H1 (cell line): ENCODE data around the gene SLC25A21. TPM values are rescaled to one million over a fixed set of nuclear protein-coding genes. Genes with fewer than 3 reads are reported as not detected.

Experiments used
- CTCF ChIA-PET: fragments of 300-600 bp; sonication (Branson Sonifier 250); formaldehyde crosslinking; loops from one replicate; lab custom pipeline; 2021; ENCODE audit not compliant: partially characterized antibody; lab: Charles Lee
- POLR2A ChIA-PET: fragments of 300-600 bp; sonication (Branson Sonifier 250); formaldehyde crosslinking; loops from one replicate; lab custom pipeline; 2021; ENCODE audit warnings: inconsistent platforms; ENCODE audit not compliant: partially characterized antibody; lab: Charles Lee
- DNase-seq, 2 experiments: peaks; one replicate each; pipeline versions ENCODE4 v3.0.0 to v3.0.0-alpha.2; 2010 to 2022; ENCODE audit warnings: low spot score in 2 of 2, low read depth in 1 of 2, mixed read lengths in 1 of 2
- FAIRE-seq: peaks from 2 replicates; lab custom pipeline; 2011; peaks lifted over from hg19 to GRCh38; lab: Jason Lieb, UNC
- H2AFZ ChIP-seq: 2 replicates; pipeline ENCODE4 v1.8.1; 2012; ENCODE audit warnings: low read length, inconsistent platforms
- H2AK5ac ChIP-seq: 2 replicates; pipeline ENCODE4 v1.6.1; 2013; ENCODE audit warnings: low read depth, low read length
- H2BK120ac ChIP-seq: replicated peaks from 2 replicates; pipeline ENCODE3; 2013; ENCODE audit warnings: low read depth, low read length, inconsistent platforms
- H2BK12ac ChIP-seq: 2 replicates; pipeline ENCODE4 v1.6.1; 2013; ENCODE audit warnings: low read depth, low read length
- H2BK15ac ChIP-seq: 2 replicates; pipeline ENCODE4 v1.6.1; 2013; ENCODE audit warnings: low read length
- H2BK20ac ChIP-seq: 2 replicates; pipeline ENCODE4 v1.6.1; 2013; ENCODE audit warnings: low read length
- H2BK5ac ChIP-seq: 2 replicates; pipeline ENCODE4 v1.6.1; 2013; ENCODE audit warnings: low read depth, low read length
- H3K14ac ChIP-seq: 2 replicates; pipeline ENCODE4 v1.6.1; 2013; ENCODE audit warnings: inconsistent platforms; ENCODE audit not compliant: insufficient read length
- H3K18ac ChIP-seq: 2 replicates; pipeline ENCODE4 v1.6.1; 2013; ENCODE audit warnings: low read length; ENCODE audit errors: extremely low read depth
- H3K23ac ChIP-seq: 2 replicates; pipeline ENCODE4 v1.6.1; 2013; ENCODE audit warnings: inconsistent platforms; ENCODE audit not compliant: insufficient read length
- H3K23me2 ChIP-seq: 2 replicates; pipeline ENCODE4 v1.6.1; 2013; ENCODE audit warnings: low read depth, low read length
- H3K27ac ChIP-seq: 2 replicates; pipeline ENCODE4 v1.6.1; 2011; ENCODE audit warnings: low read depth, low read length, inconsistent platforms
- H3K27me3 ChIP-seq, 4 experiments: replicated peaks in 1 of 4; 1 replicate in 1 of 4; 2 replicates in 3 of 4; pipeline versions ENCODE4 v1.6.1 to v1.8.1; 2011 to 2013; ENCODE audit warnings: low read length in 3 of 4, mild to moderate bottlenecking in 3 of 4, inconsistent platforms in 2 of 4, mixed read lengths in 2 of 4, moderate library complexity in 1 of 4; ENCODE audit not compliant: control insufficient read depth in 3 of 4, insufficient read depth in 3 of 4; ENCODE audit errors: extremely low read depth in 1 of 4
- H3K36me3 ChIP-seq, 4 experiments: 2 replicates each; pipeline versions ENCODE4 v1.6.1 to v1.8.1; 2011 to 2013; ENCODE audit warnings: mild to moderate bottlenecking in 4 of 4, low read length in 3 of 4, moderate library complexity in 2 of 4, control low read depth in 1 of 4, inconsistent platforms in 1 of 4; ENCODE audit not compliant: insufficient read depth in 4 of 4, control insufficient read depth in 2 of 4
- H3K4ac ChIP-seq: replicated peaks from 2 replicates; pipeline ENCODE3; 2013; ENCODE audit warnings: low read length, low read depth, mixed read lengths, inconsistent platforms; ENCODE audit not compliant: insufficient read length
- H3K4me1 ChIP-seq, 4 experiments: replicated peaks in 1 of 4; 1 replicate in 1 of 4; 2 replicates in 3 of 4; pipeline versions ENCODE4 v1.6.1 to v1.8.1; 2011 to 2013; ENCODE audit warnings: low read length in 3 of 4, inconsistent platforms in 2 of 4, mixed read lengths in 1 of 4; ENCODE audit not compliant: insufficient read depth in 4 of 4, control insufficient read depth in 3 of 4
- H3K4me2 ChIP-seq, 2 experiments: 2 replicates each; pipeline versions ENCODE4 v1.6.1 to v1.8.1; 2011 to 2013; ENCODE audit warnings: low read depth in 2 of 2, low read length in 2 of 2, control low read depth in 1 of 2, inconsistent platforms in 1 of 2, mild to moderate bottlenecking in 1 of 2; ENCODE audit not compliant: insufficient read depth in 1 of 2
- H3K4me3 ChIP-seq, 4 experiments: fragments of 200-600, 300-600 bp in 1 of 4; sonication (generic), shearing (Covaris generic), sonication (Bioruptor Twin) in 1 of 4; 2 replicates each; pipeline versions ENCODE4 v1.5.1 to v1.8.1; 2011 to 2016; ENCODE audit warnings: low read length in 4 of 4, low read depth in 3 of 4, control low read depth in 2 of 4, inconsistent platforms in 2 of 4, mild to moderate bottlenecking in 2 of 4, mixed read lengths in 1 of 4, moderate library complexity in 1 of 4; ENCODE audit not compliant: insufficient read depth in 2 of 4; ENCODE audit errors: extremely low read depth in 1 of 4
- H3K56ac ChIP-seq: replicated peaks from 2 replicates; pipeline ENCODE3; 2013; ENCODE audit warnings: low read depth, mild to moderate bottlenecking, mixed read lengths, low read length, inconsistent platforms; ENCODE audit not compliant: insufficient read length
- H3K79me1 ChIP-seq: 2 replicates; pipeline ENCODE4 v1.6.1; 2013; ENCODE audit warnings: low read depth, low read length, control low read depth
- H3K79me2 ChIP-seq, 2 experiments: 2 replicates each; pipeline versions ENCODE4 v1.6.1 to v1.8.1; 2012 to 2013; ENCODE audit warnings: low read length in 2 of 2, mild to moderate bottlenecking in 2 of 2, inconsistent platforms in 1 of 2; ENCODE audit not compliant: insufficient read depth in 2 of 2, control insufficient read depth in 1 of 2
- H3K9ac ChIP-seq, 4 experiments: replicated peaks in 1 of 4; 1 replicate in 1 of 4; 2 replicates in 3 of 4; pipeline versions ENCODE4 v1.6.1 to v1.8.1; 2011 to 2013; ENCODE audit warnings: low read depth in 3 of 4, low read length in 3 of 4, control low read depth in 2 of 4, mild to moderate bottlenecking in 2 of 4, moderate library complexity in 2 of 4, inconsistent platforms in 1 of 4; ENCODE audit errors: extremely low read depth in 1 of 4
- H3K9me3 ChIP-seq, 2 experiments: 2 replicates each; pipeline versions ENCODE4 v1.6.1 to v1.8.1; 2012 to 2013; ENCODE audit warnings: mild to moderate bottlenecking in 2 of 2, moderate library complexity in 2 of 2, control low read depth in 1 of 2, inconsistent platforms in 1 of 2, low read depth in 1 of 2, low read length in 1 of 2, mixed read lengths in 1 of 2; ENCODE audit not compliant: insufficient read depth in 2 of 2
- H4K20me1 ChIP-seq, 2 experiments: replicated peaks in 1 of 2; 2 replicates each; pipeline versions ENCODE3 to v1.8.1; 2011 to 2013; ENCODE audit warnings: inconsistent platforms in 2 of 2, low read length in 2 of 2, mild to moderate bottlenecking in 1 of 2; ENCODE audit not compliant: insufficient read depth in 2 of 2, control insufficient read depth in 1 of 2
- H4K5ac ChIP-seq: 2 replicates; pipeline ENCODE4 v1.6.1; 2013; ENCODE audit warnings: low read length, low read depth, mixed read lengths, inconsistent platforms; ENCODE audit not compliant: insufficient read length
- H4K8ac ChIP-seq: 2 replicates; pipeline ENCODE4 v1.8.0; 2013; ENCODE audit warnings: mild to moderate bottlenecking, moderate library complexity, low read length, inconsistent platforms; ENCODE audit not compliant: insufficient read depth; ENCODE audit errors: extremely low read depth
- H4K91ac ChIP-seq: replicated peaks from 2 replicates; pipeline ENCODE3; 2013; ENCODE audit warnings: low read length, mixed read lengths, inconsistent platforms; ENCODE audit not compliant: insufficient read length
- CBX5 ChIP-seq: fragments of 300-800, 300-1000 bp; sonication (generic); IDR thresholded peaks from 2 replicates; pipeline ENCODE4 v1.7.1; 2016; ENCODE audit warnings: antibody characterized with exemption, low read length, low read depth
- CBX8 ChIP-seq: fragments of 300-800, 300-1000 bp; sonication (generic); IDR thresholded peaks from 2 replicates; pipeline ENCODE4 v1.7.1; 2016; ENCODE audit warnings: low read depth, low read length, borderline replicate concordance
- CHD2 ChIP-seq: IDR thresholded peaks from 2 replicates; pipeline ENCODE4 v1.6.1; 2012; ENCODE audit warnings: low read length, improper control_type of control experiment
- EGR1 ChIP-seq: IDR thresholded peaks from 2 replicates; pipeline ENCODE4 v1.6.1; 2011; ENCODE audit warnings: low read depth, low read length, borderline replicate concordance
- GABPA ChIP-seq: IDR thresholded peaks from 2 replicates; pipeline ENCODE4 v1.6.1; 2011; ENCODE audit warnings: mild to moderate bottlenecking, low read length, moderate library complexity, borderline replicate concordance; ENCODE audit not compliant: insufficient read depth
- JUN ChIP-seq: IDR thresholded peaks from 2 replicates; pipeline ENCODE4 v1.6.1; 2011; ENCODE audit warnings: low read depth, mild to moderate bottlenecking, improper control_type of control experiment, low read length
- KDM4A ChIP-seq: IDR thresholded peaks from one replicate; pipeline ENCODE4 v1.7.1; 2012; ENCODE audit warnings: low read depth, mild to moderate bottlenecking, moderate library complexity, low read length, inconsistent platforms; ENCODE audit not compliant: severe bottlenecking
- RNF2 ChIP-seq: fragments of 200-900, 300-1000 bp; sonication (generic); IDR thresholded peaks from 2 replicates; pipeline ENCODE4 v1.7.1; 2016; ENCODE audit warnings: borderline replicate concordance, low read depth, mild to moderate bottlenecking, antibody characterized with exemption, low read length; ENCODE audit not compliant: poor library complexity, severe bottlenecking; ENCODE audit errors: missing control alignments
- SIRT6 ChIP-seq: IDR thresholded peaks from one replicate; pipeline ENCODE4 v1.7.1; 2012; ENCODE audit warnings: low read length, inconsistent platforms
- SP1 ChIP-seq: IDR thresholded peaks from 2 replicates; pipeline ENCODE4 v1.6.1; 2011; ENCODE audit warnings: low read depth, low read length
- SP4 ChIP-seq: IDR thresholded peaks from 2 replicates; pipeline ENCODE4 v1.6.1; 2012; ENCODE audit warnings: low read length, inconsistent platforms
- TBP ChIP-seq: IDR thresholded peaks from 2 replicates; pipeline ENCODE4 v1.6.1; 2011; ENCODE audit warnings: low read depth, low read length, improper control_type of control experiment
- WGBS, 2 experiments: shearing (Covaris generic) in 1 of 2; methylation state at CpG; one replicate each; pipeline versions ENCODE4 v1.1.6 to v1.1.7; 2013 to 2015; ENCODE audit warnings: low lambda C conversion rate in 2 of 2, mixed read lengths in 2 of 2, inconsistent platforms in 1 of 2, low coverage in 1 of 2, missing lambda C conversion rate in 1 of 2; ENCODE audit not compliant: insufficient replicate concordance in 2 of 2, insufficient coverage in 1 of 2, insufficient read length in 1 of 2; ENCODE audit errors: extremely low coverage in 1 of 2, missing lambda C conversion rate in 1 of 2; 5-methylcytosine and 5-hydroxymethylcytosine counted together
- polyA plus RNA-seq, 7 experiments: library from polyadenylated mRNA; depleted of rRNA in 3 of 7; stranded (reverse) in 5 of 7; unstranded in 2 of 7; fragments of >200 nt in 5 of 7; fragments of 200-250 nt in 2 of 7; gene quantifications; 1 replicate in 5 of 7; 2 replicates in 1 of 7; 4 replicates in 1 of 7; pipeline versions ENCODE4 v1.2.1 to v1.2.3, GENCODE V29; 2011 to 2013; ENCODE audit warnings: missing spikeins in 2 of 7, mixed read lengths in 2 of 7
- total RNA-seq: library from RNA; stranded (reverse); fragmentation: NEBNext Ultra II Directional; extraction: Animal tissue kit (Norgen Biotek cat#: 25700); gene quantifications from 2 replicates; pipeline ENCODE4 v1.2.1, GENCODE V29; 2021

Gene SLC25A21
- total and polyA plus RNA-seq, 2 of the 8 experiments (the other 6 are each of a cell fraction or from before 2014, with no cell fraction given) = 6.9 to 15.7 TPM

DNA sequence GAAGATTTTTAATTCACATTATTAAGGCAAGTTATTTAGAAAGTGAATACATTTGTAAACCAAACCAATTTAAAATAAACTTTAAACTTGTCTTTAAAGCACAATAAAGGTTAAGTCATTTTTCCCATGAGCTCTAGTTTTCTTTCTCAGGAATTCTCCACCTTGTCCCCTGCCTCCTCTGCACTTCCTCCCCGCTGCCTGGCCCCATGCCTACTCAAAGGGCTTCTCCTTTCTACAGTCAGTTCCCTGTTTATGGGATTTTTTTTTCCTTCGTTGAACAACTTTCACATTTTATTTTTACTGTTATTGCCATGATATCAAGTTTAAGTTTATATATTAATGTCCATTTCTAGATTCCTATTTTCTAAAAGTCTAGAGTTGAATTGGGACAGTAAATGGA, 223.0 kb downstream of the SLC25A21 start:
- whole genome bisulfite sequencing, 2 experiments = 83% methylated on average over 2 of the region's 2 CpGs; no CpG with 5 or more reads in 1 of the 2 experiments
- Histone ChIP-seq H3K27me3 (no peaks in the 10 kb centered on the region), H3K36me3 (no peaks in the 10 kb centered on the region), H3K56ac (no peak overlapping the region), H4K5ac (no peak overlapping the region), H3K14ac (no peak overlapping the region), H3K79me2 (no peaks in the 10 kb centered on the region), H4K8ac (no peak overlapping the region), H3K23ac (no peak overlapping the region), H2BK15ac (no peak overlapping the region), H3K4me2 (no peak overlapping the region), H2AK5ac (no peak overlapping the region), H2AFZ (no peak overlapping the region), H3K9ac (no peak overlapping the region), H4K91ac (no peak overlapping the region), H3K4ac (no peak overlapping the region), H2BK5ac (no peak overlapping the region), H3K18ac (no peak overlapping the region), H2BK12ac (no peak overlapping the region), H3K4me1 (peaks cover 0 to 2% (median 0%) of the 10 kb centered on the region in 4 experiments; a peak in 2 of 7 replicates), H3K23me2 (no peaks in the 10 kb centered on the region), H4K20me1 (no peaks in the 10 kb centered on the region), H3K4me3 (no peak overlapping the region), H3K79me1 (no peaks in the 10 kb centered on the region), H3K9me3 (no peaks in the 10 kb centered on the region), H3K27ac (no peak overlapping the region), H2BK20ac (no peak overlapping the region), H2BK120ac (no peak overlapping the region)
- DNase-seq (no peak), FAIRE-seq (no peak)
- ChIA-PET CTCF (interaction anchor here (0.7 to 12.5 kb wide), 3 partner anchors 27 to 292 kb away, joined by 3 to 90 read pairs (median 3); partner anchors contain the start of gene PAX9), POLR2A (no interaction called here)
- TF ChIP-seq TBP (no peak), GABPA (no peak), CHD2 (no peak), SP1 (no peak), CBX5 (no peak), EGR1 (no peak), KDM4A (no peak), CBX8 (no peak), JUN (no peak), RNF2 (no peak), SIRT6 (no peak), SP4 (no peak)
